CD4-positive, alpha-beta T cell treated with Interleukin-15 for 4 hours (primary cell): Measurements from ENCODE around the gene SF1.

Source experiments
- DNase-seq: peaks from one replicate; pipeline ENCODE4 v3.0.0-alpha.2; 2020; ENCODE audit warnings: low spot score

The SF1 gene

DNA sequence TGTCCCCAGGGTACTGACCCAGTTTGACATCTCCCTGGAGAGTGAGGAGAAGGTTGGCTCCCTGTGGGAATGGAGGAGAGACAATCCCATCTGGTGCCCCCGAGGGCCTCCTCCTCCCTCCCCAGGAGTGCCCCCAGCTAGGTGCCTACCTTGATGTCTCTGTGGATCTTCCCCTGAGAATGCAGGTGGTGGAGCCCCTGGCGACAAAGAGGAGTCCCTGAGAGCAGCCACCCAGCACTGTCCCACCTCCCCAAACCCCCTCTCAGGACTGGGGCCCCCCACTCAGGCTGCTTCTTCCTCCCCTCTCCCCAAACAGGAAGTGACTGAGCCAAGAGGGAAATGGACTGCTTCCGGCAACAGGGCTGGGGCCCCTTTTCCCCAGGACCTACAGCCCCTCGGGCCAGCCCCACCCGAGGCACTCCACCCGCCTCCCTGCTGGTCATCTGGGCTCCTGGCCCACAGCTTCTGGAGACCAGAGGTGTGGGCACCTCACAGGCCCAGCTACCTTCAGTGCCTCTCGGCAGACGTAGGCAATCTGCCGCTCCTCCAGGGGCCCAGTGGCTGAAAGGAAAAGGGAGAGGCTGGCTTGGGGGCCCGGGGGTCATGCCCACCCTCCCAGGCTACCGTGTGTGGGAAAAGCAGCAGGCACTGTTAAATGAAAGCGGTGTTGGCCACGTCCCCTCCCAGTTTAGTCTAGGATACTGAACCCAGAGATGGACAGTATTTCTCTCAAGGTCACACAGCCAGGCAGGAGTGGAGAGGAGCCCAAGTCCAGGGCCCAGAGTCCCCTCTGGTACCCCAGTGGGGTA lies 23.4 kb upstream of the SF1 start:
- DNase-seq, result no peak

DNA sequence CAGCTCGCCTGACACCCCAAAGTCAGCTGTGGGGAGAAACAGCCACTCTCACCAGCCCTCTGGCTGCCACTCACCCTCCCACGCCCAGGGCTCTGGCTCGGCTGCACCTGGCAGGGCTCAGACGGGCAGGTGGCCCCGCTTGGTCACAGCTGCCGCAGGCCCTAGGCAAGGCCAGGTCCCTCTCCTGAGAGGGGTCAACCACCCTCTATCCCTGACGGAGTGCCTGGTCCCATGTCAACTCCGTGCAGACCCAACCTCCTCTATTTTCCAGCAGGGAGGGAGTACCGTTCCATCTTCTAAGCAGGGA lies 22.8 kb upstream of the SF1 start:
- no peak for DNase-seq

DNA sequence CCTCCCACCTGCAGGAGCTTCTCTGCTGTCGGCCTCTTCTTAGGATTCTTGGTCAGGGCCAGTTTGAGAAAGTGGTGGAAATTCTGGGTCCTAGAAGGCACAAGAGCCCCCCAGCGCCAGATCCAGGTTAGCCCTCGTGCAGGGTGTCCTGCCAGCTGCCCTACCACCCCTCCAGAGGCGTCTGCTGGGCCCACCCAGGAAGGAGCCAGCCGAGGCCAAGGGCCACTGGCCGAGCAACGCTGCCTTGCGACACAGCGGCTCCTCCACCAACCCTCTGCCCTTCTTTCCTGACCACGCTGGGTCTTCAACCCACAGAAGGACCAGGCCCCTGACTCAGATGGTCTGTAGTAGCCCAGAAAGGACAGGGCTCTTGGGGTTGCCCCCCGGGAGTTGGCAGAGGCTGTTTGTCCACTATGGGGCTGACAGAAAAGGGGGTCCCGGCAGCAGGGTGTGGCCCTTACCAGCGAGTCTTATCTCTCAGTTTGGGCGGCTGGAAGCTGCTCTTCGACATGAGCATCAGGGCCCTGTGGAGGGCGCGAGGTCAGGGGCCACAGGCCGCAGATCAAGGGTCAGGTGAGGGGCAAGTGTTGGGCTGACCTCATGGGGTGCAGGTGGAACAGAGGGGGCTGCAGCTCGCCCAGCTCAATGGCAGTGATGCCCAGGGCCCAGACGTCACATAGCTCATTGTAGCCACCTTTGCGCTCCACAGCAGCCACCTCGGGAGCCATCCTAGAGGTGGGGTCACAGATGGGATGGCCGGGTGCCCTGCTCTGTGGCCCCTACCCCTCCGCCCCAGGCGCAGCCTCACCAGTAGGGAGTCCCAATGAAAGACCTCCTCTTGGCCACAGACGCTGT lies 22.2 kb upstream of the SF1 start:
- DNase-seq, result no peak

DNA sequence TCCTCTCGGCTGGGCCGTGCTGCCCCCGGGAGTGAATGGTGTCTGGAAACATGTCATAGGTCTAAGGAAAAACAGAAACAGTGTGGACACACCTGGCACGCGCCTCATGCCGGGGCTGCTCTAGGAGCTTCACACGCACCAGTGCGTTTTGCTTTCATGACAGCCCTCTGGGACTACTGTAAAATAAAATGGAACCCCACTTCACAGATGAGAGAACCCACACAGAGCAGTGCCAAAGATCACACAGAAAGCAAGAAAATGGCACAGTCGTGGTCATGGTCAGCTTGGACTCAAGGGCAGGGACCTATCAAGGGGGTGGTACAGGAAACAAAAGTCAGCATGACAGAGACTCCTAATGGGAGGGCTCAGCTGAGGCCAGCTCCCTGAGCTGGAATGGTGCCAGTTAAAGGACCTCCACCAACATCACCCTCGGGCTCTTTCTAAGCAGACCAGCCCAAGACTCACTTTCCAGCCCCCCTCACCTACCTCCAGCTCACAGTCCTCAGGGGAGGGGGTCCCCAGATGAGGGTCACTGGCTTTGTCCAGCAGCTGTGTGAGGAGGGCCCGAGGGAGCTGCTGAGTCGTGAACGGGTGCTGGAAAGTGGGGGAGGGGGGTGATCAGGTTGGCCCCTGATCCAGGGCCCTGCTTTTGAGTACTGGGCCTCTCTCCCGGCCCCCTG lies 21.4 kb upstream of the SF1 start:
- DNase-seq, result no peak

DNA sequence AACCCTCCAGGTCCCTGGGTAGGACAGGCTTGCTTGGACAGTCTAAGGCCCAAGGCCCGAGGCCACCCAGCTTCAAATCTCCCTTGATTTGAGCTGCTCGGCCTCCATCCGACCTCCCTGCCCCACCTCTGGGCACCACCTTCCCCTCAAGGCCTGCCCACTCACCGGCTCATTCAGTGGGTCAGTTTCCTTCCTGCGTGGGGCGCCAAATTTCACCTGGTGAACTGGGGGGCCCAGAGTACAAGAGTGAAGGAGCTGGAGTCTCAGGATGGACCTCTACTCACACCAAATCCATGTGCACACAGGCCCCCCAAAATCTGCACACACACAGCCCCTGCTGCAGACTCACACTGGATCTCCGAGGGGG lies 20.9 kb upstream of the SF1 start:
- no peak for DNase-seq

DNA sequence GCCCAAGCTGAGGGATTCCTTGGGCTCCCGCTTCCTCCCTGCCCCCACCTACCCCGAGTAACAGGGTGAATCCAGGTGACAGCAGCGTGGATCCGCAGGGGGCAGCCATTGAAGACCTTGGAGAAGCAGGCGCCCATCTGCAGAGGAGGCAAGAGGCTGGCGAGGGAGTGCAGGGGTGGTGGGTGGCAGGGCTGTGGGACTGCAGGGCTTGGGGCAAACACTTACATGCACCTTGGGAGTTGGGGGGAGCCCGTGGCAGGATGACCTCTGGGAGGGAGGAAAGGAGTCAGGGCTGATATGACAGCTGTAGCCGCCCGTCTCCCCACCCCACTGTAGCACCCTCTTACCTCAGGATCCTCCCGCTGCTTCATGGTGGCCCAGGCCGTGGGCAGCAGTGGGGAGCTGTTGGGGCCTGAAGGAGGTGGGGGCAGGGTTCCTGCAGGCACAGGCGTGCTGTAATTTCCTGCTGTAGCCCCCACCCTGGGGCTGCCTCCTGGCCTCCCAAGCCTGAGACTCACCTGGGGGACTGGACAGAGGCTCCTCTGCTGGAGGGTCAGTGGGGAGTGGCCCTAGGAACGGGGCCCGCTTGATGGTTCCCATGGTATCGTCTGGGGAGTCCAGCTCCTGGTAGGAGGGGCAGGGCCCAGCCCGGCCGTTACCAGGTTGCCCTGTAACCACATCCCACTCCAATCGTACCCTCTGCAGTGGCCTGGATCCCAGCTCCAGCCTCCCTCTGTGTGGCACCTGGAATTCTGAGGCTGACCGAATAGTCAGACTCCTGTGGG lies 18.6 kb upstream of the SF1 start:
- no peak for DNase-seq

DNA sequence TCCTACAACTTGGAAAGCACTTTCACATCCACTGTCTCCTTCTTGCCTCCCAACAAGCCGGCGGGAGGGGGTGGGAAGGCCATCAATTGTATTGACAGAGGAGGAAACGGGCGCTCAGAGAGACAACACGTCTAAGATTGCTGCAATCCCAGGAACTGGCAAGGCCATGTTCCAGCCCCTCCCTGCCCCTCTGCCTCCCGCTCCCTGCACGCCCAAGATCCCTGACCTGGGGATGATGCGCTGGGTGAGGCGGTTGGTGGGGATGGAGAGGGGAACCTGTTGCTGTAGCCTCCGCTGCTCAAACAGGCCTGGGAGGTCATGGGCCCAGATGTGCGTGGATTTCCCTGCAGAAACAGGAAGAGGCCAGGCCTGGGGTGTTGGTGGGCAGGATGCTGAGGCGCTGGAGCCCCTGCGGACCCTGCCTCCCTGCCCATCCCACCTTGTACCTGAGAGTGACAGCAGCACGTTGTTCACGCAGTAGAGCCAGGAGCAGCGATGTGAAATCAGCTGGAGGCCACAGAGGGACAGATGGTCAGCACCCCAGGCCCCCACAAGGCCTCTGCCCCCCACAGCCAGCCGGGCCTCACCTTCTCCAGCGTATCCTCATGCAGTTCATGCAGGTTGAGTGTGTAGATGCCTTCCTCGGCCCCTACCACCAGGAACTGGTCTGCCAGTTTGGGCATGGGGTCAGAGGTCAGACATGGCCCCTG lies 17.9 kb upstream of the SF1 start:
- no peak for DNase-seq

DNA sequence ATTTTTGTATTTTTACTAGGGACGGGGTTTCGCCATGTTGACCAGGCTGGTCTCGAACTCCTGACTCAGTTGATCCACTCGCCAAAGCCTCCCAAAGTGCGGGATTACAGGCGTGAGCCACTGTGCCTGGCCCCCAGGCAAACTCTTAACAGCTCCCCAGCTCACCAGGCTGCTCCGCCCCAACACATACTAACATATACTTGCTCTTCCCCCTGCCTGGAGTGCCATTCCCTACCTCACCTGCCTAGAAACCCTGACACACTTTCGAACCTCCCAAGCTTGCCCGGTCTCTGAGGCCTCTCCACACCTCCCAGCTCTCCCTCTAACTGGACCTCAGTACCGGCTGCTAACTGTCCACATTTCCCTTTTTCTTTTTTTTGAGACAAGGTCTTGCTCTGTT lies 16.2 kb upstream of the SF1 start:
- DNase-seq, result no peak

DNA sequence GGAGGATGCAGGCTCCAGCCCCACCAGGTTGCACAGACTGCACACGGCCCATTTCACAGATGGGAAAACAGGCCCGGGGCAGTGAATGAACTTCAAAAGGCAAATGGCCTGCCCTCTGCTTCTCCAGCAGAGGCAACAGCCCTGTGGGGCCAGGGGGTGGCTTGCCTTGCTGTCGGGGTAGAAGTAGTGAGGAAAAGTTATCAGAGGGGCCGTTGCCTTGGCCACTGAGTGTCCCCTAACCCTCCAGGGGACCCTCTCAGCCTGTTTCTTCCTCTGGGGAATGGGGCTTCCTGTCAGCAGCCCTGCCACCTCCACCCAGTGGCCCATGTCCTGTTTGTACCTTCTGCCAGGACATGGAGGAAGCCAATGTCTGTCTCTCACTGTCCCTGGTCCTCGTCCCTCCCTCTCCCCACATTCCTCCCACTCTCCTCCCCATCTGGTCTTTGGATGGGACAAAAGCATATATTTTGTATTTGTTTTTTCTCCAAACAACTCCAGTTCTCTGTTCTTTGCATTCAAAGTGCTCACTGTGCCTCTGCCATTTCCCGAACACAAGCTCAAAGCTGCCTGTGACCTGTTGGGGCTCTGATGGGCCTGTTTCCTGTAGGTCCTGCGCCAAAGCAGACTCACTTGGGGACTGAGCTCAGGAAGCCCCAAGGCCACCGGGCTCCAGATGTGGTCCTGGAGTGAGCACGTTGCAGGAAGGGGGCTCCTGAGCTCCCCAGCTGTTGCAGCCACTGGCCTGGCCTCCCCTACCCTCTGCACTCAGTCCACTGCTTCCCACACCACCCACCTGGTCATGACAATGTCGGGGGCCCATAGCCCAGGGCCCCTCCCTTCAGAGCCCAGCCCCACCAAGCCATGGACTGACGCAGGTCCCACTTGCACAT lies 15.2 kb upstream of the SF1 start:
- DNase-seq, result no peak

DNA sequence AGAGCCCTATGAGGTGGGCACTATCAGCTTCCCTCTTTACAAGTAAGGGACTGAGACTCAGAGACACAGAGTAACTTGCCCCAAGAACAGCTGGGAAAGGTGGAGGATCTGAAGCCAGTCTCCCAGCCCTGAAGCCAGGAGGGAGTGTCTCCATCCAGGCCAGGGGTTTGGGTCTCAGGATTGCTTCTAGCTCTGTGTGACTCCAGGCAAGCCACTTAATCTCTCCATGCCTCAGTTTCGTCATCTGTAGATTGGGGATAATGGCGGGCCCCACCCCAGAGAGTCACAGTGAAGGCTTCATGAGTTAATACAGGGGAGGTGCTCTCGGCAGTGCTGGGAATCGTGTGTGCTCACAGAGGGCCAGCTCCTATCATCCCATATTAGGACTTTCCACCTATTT lies 14.1 kb upstream of the SF1 start:
- DNase-seq, result no peak

DNA sequence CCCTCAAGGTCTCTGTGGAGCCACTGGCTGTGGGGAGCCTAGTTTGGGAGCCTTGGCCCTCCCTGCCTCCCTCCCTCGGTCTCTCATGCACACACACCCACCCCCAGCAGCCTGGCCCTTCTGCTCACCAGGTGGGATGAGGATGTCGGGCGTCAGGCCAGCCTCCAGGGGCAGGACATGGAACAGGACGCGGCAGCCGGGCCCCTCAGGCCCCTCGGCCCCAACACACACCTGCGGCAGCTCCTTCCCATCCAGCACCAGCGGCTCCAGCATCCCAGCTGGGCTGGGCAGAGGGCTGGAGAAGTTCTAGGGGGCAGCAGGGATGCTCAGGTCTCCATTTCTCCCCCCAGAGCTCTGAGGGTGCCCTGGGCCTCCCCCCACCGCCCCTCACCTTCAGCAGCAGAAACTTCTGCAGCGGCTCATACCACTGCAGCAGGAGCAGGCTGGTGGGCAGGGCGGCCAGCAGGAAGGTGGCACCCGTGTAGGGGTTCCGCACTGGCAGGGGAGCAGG lies 13.5 kb upstream of the SF1 start:
- DNase-seq, result no peak

DNA sequence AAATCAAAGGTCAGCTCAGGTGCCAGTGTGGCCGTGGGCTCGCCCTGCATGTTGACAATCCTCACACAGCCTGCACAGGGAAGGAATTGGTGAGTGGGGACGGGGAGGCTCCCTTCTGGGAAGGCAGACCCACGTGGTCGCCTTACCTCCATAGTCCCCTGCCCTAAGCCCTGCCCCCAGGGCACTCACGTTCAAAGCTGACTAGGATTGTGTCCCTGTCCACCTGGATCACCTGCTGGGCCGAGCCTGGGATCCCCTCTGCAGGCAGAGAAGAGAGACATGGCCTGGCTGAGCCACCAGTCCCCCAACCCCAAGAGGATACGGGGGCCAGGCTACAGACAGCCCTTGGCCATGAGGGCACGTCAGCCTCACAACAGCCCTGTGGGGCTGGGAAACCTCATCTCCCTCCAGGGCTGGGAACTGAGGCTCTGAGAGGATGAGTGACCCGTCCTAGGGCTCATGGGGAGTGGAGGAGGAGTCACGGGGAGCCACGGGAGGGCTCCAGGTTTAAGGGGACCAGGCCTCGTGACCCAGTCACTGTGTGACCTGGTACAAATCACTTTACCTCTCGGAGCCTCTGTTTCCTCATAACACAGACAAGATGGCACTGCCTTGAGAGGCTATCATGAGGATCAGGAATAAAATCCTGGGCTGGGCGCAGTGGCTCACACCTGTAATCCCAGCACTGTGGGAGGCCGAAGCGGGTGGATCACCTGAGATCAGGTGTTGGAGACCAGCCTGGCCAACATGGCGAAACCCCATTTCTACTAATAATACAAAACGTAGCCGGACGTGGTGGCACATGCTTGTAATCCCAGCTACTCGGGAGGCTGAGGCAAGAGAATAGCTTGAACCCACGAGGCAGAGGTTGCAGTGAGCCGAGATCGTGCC lies 12.1 kb upstream of the SF1 start:
- no peak for DNase-seq

DNA sequence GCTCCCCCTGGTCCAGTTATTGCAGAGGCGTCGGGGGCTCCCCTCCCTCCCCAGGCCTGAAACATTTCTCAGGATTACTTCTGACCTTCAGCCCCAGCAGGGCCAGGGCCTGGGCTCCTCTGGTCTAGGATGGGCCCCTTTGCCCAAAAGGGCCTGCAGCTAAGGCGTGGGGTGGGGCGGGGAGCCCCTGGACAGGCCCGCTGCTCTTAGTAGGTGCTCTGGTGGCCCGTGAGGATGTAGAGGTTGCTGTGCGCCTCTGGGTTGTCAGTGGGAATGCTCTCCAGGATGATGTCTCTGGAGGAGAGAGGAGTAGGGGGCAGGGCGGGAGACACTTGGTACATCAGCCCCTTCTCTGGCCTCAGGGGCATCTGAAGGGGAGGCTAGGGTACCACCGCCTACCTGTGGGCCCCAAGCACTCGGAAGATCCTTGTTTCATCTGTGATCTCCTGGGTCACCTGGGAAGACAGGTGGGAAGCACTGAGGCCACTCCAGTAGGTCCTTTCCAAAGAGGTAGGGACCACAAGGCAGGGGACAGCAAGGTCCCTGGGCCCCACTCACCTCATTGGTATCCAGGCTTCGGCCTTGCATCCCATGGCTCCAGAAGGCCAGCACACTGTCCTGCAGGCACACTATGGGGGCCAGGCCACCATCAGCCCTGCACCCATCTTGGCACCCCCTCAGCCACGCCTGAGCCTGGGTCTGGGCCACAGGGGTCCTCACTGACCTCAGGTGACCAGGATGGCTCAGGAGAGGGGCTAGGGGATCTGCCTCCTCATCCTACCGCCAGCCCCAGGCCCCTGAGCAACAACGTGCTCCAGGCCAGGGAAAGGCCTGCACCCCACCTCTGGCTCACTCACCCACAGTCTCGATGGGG lies 11.2 kb upstream of the SF1 start:
- DNase-seq, result no peak

DNA sequence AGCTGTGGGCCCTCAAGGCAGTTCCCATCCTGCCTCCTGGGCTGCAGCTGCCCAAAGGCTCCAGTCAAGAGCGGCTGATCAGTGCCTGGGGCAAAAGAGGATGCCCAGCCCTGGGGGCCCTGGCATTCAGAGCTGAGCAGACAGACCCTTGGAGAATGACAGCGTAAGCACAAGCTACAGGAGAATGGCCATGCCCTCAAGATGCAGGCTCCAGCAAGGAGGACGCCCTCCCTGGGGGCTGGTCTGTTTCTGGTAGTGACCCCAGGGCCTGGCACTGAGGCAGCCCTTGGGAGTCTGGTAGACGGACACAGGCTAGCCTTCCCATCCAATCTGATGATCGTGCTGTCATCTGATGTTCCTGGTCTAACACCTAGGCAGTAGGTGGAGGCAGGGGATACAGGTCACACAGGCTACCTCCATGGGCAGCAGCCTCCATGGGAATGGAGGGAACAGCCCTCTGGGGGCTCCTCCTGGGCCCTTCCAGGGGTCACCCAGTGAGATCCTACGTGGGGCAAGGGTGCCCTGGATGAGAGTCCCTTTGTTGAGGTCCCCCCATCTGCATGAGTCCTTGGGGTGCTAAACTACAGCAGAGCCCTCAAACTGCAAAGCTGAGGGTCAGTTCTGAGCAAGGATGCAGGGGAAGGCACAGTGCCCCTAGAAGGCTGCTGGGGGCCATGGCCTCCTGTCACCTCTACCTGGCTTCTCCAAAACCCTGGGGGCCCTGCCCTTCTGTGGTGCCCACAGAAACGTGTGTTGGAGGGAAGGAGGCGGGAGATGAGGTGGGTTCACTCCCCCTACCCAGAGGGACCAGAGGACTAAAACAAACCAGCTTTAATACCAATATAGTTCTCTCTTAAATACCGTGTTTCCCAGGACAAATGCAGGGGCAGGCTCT lies 10.2 kb upstream of the SF1 start:
- no peak for DNase-seq

DNA sequence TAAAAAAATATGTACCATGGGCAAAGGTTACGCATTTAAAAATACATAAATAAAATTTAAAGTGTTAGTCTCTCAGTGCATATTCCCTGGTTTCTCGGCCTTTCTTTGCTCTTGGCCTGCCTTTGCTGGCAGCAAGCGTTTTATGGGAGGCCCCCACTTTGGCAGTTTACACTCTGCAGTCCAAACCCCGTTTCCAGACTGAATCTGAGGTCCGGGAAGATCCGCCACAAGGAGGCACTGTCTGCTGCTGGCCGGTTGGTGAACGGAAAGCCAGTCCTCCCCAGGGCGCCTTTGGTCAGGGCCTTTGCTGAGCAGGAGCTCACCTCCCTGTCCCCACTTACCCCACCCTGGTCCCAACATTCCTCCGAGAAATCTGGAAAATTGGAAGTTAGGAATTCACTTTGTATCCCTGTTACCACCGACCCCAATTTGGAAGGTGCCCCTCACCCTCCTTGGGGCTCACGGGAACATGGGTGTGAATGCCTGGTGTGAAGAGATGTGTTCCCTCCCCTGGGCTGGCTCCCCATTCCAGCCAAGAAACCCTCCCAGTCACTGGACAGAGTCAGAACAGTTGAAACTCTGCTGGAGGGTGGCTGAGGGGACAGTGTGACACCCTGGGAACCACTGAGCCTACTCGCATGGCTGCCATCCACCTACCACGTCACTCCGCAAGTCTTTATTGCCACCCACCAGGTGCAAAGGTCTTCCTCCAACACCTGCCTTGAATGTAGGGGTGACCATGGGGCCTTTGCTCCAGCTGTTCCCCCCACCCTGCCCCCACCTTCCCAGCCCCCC lies 9.4 kb upstream of the SF1 start:
- DNase-seq, result peak; percentile 64

DNA sequence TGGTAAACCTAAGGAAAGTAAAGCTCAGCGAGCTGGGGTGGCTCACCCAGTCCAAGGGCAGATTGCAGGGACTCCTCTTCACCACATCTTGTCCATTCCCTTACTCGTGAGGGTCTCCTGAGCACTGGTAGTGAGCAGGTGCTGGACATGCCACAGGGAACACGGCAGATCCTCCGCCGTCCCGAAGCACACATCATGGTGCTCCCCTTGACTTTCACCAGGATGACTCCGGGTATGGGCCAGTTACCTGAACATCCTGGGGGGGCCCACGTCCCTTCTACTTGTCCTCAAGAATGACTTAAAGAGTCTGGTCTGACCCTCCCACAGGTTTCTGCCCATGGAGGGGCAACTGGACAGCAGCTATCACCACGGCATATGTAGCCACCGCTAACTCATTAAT lies 8.0 kb upstream of the SF1 start:
- no peak for DNase-seq
